Left kidney (tissue), 1 donor: ENCODE data around the gene GRB7. TPM values are rescaled to one million over a fixed set of nuclear protein-coding genes. Genes with fewer than 3 reads are reported as not detected.

Experiments
- polyA plus RNA-seq: library from polyadenylated mRNA; unstranded; fragments of 120-200 nt; gene quantifications from one replicate; pipeline ENCODE4 v1.2.1, GENCODE V29; 2013; ENCODE audit not compliant: insufficient read length

The GRB7 gene
- polyA plus RNA-seq, 1 donor: 38.8 TPM

Other genes with a start within 250 kb of the GRB7 start
- gene NEUROD2, start 130.0 kb upstream of the GRB7 start, polyA plus RNA-seq: 0.08 TPM
- gene PPP1R1B, start 111.0 kb upstream of the GRB7 start, polyA plus RNA-seq: 15.2 TPM
- gene STARD3, start 100.8 kb upstream of the GRB7 start, polyA plus RNA-seq: 52.3 TPM
- gene TCAP, start 72.6 kb upstream of the GRB7 start, polyA plus RNA-seq: 1.5 TPM
- gene PNMT, start 69.5 kb upstream of the GRB7 start, polyA plus RNA-seq: 1.7 TPM
- 38.1 TPM for gene PGAP3, start 49.9 kb upstream of the GRB7 start, polyA plus RNA-seq
- gene ERBB2, start 37.9 kb upstream of the GRB7 start, polyA plus RNA-seq: 173 TPM
- 27.5 TPM for gene MIEN1, start 7.4 kb upstream of the GRB7 start, polyA plus RNA-seq
- gene IKZF3, start 126.4 kb downstream of the GRB7 start, polyA plus RNA-seq: 0.37 TPM
- gene ZPBP2, start 130.3 kb downstream of the GRB7 start, polyA plus RNA-seq: not detected
- 29.5 TPM for gene GSDMB, start 180.7 kb downstream of the GRB7 start, polyA plus RNA-seq
- gene ORMDL3, start 189.7 kb downstream of the GRB7 start, polyA plus RNA-seq: 96.3 TPM
- gene LRRC3C, start 189.8 kb downstream of the GRB7 start, polyA plus RNA-seq: not detected
- 2.9 TPM for gene GSDMA, start 225.1 kb downstream of the GRB7 start, polyA plus RNA-seq
- 106 TPM for gene PSMD3, start 242.9 kb downstream of the GRB7 start, polyA plus RNA-seq